GM19455 (cell line): Measurements from ENCODE around the gene LIN28A.

Source experiments
- ATAC-seq: cut with Tn5 transposase; IDR thresholded peaks from one replicate; pipeline ENCODE4 v1.9.1; 2021; ENCODE audit not compliant: unreplicated experiment

The LIN28A gene

DNA sequence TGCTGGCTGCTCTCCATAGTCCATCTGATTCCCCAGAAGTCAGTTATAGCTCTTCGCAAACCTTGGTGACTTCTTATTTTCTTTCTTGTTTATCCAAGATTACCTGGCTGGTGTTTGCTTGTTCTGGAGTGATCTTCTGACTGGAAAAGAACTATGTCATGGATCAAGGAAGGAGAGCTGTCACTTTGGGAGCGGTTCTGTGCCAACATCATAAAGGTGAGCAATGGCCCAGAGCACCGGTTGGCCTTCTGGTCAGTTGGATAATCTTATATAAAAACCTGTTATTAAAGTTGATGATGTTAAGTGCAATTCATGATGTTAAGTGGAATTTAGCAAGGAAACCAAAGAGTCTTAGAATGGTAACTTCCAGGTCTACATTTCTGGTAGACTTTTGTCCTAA lies 22.2 kb downstream of the LIN28A start:
- no peak for ATAC-seq

DNA sequence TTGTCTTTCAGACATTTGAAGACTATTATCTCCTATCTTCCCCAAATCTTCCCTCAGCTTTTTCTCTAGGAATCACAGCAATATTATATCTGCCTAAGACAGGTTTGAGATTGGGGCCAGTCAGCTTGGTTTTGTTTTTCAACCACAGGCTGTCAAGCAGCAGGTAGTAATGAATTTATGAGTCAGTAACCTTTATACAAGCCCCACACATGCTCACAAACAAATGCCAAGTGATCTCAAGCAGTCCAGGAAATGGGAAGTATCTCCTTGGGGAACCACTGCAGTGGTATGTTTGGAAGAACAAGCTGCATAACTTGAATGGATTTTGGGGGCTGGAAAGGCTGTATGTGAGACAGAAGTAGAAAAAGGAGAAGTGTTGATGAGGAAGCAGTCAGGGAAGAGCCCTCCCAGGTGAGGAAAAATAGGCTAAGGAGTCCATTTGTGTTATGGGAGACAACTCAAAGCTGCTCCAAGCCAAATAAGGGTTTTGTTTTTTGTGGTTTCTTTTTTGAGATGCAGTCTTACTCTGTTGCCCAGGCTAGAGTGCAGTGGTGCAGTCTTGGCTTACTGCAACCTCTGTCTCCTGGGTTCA lies 23.6 kb downstream of the LIN28A start:
- ATAC-seq, result no peak

- no peak for ATAC-seq
Measured at GRCh38 chr1:26438041-26438440, 27.4 kb downstream of the LIN28A start.

DNA sequence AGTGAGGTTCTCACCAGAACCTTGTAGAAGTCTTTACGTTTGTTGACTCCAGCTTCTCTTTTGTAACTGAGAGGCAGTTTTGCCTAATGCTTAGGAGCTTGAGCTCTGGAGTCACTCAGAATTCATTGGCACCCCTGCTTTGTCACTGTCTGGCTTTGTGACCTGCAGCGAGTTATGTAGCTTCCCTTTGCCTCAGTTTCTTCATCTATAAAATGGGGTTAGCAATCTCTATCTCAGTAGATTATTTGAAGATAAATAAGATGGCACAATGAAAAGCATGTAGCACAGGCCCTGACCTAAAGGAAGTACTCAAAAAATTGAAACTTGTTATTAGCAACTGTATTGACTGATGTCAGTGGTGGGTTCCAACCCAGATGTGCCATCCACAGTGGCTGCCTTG lies 29.6 kb downstream of the LIN28A start:
- ATAC-seq, result no peak

DNA sequence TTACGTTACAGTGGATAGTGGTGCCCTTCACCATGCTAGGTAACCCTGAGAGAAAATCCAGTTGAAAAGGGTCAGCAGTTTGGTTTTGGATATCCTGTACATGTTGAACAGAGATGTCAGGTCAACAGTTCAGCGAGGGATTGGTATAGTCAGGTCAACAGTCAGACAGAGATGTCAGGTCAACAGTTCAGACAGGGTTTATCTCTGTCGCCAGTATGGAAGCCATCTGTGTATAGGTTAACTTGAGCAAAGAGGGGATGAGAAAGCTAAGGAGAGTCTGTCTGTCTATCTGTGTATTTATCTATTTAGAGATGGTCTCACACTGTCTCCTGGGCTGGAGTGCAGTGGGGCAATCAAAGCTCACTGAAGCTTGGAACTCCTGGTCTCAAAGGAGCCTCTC lies 39.3 kb downstream of the LIN28A start:
- ATAC-seq, result no peak

DNA sequence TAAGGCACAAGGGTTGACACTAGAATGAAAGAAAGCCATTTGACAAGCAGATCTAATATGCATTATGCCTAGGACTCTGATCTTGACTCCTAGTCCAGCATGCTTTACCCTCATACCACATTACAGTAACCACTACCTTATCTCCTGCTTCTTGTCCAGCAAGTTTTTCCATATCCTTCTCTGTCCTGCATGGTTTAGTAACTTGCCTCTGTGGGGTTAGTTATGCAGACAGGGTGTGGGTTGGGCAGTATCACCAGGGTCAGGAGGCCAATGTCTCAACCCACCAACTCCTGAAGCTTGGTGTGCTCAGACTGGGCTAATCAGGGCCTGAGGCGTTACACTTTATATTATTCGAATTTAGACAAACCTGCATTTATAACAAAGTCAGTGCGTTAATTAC lies 40.3 kb downstream of the LIN28A start:
- ATAC-seq, result no peak

GRCh38 chr1:26452459-26453183 lies 42.0 kb downstream of the LIN28A start:
- ATAC-seq, result no peak

DNA sequence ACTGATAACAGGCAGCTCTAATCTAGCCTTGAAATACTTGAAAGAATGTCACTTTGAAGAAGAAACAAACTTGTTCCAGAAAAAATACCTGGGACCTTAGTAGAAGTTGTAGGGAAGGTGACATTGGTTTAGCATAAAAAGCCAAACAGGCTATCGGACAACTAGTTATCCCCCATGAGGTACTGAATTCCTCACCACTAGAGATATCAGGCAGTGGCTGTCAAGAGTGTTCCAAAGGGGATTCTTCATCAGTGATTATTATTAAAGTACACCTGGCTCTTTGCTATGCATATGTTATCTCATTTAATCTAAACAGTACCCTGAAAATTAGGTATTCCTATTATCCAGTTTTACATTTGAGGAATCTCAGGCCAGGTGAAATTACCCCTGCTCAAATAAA lies 48.5 kb downstream of the LIN28A start:
- no peak for ATAC-seq

GRCh38 chr1:26459573-26460031 lies 49.0 kb downstream of the LIN28A start:
- no peak for ATAC-seq

DNA sequence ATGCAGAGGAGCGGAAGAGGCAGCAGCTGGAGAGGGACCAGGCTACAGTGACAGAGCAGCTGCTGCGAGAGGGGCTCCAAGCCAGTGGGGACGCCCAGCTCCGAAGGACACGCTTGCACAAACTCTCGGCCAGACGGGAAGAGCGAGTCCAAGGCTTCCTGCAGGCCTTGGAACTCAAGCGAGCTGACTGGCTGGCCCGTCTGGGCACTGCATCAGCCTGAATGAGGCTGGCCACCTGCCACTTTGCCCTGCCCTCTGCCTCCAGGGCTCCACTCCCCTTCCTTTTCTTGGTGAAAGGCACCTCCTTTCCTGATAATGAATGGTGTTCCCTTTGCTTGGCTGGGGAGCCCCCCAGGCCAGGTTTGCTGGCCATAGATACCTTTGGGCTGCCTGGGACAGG lies 58.3 kb downstream of the LIN28A start:
- no peak for ATAC-seq

DNA sequence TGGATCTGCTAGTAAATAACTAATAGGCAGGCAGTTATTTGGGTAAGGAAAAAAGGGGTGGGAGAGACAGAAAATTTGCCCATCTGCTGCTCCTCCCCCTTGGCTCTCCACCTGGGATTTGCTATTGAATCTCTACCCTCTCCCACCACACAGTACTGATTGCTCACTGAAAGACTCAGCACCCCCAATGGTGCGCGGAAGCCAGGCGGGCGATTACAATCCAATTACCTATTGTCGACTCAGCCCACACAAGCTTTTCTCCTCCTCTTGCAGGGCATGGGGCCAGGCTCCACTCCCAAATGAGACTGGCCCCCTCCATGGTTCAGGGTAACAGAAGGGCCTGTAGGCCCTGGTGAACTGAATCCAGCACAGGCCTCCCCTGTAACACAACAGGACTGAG lies 58.9 kb downstream of the LIN28A start:
- no peak for ATAC-seq

DNA sequence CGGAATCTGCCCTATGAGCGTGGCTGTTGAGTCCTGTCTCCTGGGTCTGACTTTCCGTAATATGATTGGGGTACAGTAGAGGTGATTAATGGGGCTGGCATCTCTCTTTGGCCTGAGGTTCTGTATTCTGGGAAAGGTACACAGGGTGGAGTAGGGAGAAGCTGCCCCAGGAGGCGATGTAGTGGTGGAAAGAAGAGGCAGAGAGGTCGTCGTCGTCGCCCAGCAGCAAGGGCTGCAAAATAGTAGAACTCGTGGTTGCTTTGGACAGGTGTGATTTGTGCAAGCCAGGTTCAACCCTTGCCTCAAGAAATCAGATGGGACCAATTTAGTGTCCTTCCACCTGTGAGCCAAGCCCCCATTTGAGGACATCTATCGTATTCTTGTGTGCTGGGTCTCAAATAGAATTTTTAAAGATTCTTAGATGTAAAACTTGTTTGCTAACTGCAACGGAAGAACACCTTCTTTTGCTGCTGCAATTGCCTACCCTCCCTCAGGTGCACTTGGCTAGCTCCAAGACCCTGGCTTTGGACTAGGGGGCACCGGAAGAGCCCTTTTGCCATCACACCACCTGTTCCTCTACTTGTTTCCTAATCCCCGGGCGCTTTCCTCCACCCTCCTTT lies 60.4 kb downstream of the LIN28A start:
- ATAC-seq, result no peak

DNA sequence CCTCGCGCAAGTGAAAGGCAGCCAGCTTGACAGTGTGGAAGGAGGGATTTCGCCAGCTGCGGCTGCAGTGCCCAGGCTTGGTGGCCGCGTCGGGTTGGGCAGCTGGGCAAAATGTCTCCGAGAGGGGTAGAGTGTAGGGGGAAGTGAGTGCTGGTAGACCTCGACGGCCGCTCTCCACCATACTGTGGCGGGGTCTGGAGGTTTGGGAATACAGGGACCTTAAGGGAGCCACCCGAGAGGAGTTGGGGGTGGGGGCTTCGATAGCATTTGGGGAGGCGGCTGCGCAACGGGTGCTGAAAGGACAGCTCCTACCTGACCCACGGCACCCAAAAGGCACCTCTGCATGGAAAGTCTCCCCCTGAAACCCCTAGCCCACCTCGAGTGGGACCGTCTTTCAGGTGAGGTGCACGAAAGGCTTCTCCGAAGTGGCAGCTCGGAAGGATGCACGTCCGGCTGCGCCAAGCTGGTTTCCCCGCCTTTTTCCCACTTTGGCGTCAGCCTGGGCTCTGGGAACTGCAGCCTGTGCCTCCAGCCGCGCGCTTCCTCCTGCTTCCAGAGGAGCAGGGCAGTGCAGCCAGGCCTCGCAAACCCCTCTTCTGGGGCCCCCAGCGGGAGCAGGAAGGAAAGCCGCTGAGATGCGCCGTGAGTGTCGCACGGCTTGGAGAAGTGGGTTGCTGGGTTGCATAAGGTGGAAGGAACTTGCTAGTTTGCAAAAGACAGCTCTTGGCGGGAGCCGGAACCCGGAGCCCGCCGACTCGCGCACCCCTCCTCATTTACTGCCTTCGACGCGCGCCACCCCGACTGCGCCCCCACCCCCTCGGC lies 61.1 kb downstream of the LIN28A start:
- ATAC-seq, result peak; percentile 13

DNA sequence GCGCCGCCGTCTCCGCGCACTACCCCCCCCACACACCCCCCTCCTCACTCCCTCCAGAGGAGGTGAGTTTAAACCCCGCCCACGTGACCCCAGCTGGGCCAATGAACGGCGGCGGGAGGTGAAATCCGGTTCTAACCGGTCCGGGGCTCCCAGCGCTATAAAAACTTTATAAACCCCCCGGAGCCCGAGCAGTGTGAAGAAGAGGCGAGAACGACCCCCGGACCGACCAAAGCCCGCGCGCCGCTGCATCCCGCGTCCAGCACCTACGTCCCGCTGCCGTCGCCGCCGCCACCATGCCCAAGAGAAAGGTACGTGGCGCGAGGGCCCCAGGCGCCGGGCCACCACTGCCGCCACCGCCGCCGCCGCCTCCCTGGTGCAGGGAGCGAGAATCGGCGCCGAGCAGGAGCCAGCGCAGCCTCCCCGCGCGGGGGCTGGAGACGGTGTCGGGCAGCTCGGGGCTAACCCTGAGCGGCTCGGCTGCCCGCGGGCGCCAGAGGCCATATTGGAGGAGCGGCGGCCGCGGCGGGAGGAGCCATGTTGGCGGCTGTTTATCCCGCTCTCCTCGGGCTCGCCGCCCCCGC lies 61.8 kb downstream of the LIN28A start, which contains the start of gene HMGN2:
Gene HMGN2 (plus strand): TSS at position 121 of the 581 bp plus-strand sequence. CDS start 173 bp downstream, at position 294.
- peak; percentile 43 for ATAC-seq

GRCh38 chr1:26472901-26473845 lies 62.6 kb downstream of the LIN28A start:
- peak; percentile 74 for ATAC-seq

DNA sequence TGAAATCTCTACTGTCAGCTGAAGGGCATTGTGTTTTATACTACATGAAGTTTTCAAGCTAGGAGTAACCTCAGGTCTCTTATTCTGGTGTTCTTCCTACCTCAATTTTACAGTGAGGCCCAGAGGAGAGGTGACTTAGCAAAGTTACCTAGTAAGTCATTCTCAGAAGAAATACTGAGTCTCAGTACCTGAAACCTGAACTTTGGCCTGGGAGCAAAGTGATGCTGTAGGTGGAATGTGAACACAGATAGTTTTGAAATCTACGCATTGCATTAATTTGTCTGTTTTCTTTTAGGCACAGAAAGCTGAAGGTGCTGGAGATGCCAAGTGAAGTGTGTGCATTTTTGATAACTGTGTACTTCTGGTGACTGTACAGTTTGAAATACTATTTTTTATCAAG lies 64.2 kb downstream of the LIN28A start:
- ATAC-seq, result no peak

GRCh38 chr1:26475989-26476388 lies 65.4 kb downstream of the LIN28A start:
- ATAC-seq, result no peak

- no peak for ATAC-seq
Measured at GRCh38 chr1:26476958-26477357, 66.3 kb downstream of the LIN28A start.

DNA sequence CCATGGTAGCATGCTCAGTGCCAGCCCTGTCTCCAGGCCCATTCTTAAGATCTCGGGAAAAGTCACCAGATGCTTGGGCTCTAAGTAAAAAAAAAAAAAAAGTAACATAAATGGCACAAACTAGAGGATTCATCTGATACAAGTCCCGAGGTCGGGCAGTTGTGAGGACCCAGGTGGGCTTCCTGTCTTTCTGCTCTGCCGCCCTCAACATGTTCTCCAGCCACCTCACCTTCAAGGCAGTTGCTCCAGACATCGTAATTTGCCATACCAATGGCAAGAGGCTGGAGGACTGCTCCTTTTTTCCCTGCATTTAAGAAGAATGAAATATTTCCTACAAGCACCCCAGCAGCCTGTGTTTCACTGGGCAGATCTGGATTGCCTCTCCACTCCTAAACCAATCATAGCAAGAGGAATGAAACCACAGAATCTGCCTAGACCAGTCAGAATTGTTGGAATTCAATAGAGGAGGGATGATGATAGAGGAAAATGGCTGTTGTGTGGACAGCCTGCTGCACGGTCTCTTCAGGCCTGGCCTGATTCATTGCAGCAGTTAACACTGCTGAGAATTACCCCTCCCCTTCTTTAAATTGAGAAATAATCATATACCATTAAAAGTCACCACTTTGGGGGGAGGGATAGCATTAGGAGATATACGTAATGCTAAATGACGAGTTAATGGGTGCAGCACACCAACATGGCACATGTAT lies 67.0 kb downstream of the LIN28A start:
- no peak for ATAC-seq
